Transverse colon (tissue), 3 donors: ENCODE results near the gene EFEMP2.

Experiments
- POLR2A ChIP-seq: fragments of 450-650 bp; IDR thresholded peaks from one replicate; pipeline ENCODE4 v1.6.1; 2016; ENCODE audit warnings: antibody characterized with exemption, mild to moderate bottlenecking, moderate library complexity
- TF ChIP-seq, protein P1 (sequence below), 5 experiments: fragments of 200-600 bp in 3 of 5; fragments of 450-650 bp in 2 of 5; sonication (generic) in 3 of 5; IDR thresholded peaks; 1 replicate in 2 of 5; 2 replicates in 3 of 5; pipeline ENCODE4 v1.5.1; 2016 to 2017; ENCODE audit warnings: antibody characterized with exemption in 5 of 5, inconsistent platforms in 3 of 5, mild to moderate bottlenecking in 2 of 5, moderate library complexity in 1 of 5

DNA sequence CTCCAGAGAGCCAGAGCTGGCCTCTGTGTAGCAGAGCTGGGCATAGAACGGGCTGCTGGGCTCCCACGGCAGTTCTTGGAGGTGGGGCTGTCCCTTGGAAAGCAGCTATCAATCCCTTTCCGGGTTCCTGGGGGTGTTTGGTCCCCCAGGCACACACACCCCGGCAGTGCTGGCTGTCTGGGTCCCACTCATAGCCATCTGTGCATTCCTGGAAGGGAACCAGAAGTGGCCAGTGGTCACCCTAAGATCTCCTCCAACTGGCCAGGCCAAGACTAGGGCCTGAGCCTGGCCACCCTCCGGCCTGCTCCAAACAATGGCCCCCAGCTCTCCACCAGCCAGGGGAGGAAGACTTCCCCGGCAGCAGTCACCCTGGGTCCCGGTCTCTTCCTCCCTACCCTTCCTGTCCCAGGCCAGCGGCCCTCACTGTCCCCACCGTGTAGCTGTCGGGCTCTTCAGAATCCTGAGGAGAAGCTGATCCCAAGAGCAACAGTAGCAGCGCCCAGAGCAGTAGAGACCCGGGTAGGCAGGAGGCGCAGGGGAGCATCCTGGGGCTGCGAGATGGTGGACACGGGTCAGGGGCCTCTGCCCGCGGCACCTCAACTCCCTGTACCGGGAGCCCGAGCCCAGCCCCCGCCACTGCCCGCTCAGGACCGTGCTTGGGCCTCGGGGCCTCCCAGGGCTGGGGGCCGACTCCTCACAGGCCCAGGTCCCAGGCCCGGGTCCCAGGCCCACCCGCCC lies 620 bp downstream of the EFEMP2 start:
- TF ChIP-seq POLR2A: no peak
- TF ChIP-seq, protein P1, sequence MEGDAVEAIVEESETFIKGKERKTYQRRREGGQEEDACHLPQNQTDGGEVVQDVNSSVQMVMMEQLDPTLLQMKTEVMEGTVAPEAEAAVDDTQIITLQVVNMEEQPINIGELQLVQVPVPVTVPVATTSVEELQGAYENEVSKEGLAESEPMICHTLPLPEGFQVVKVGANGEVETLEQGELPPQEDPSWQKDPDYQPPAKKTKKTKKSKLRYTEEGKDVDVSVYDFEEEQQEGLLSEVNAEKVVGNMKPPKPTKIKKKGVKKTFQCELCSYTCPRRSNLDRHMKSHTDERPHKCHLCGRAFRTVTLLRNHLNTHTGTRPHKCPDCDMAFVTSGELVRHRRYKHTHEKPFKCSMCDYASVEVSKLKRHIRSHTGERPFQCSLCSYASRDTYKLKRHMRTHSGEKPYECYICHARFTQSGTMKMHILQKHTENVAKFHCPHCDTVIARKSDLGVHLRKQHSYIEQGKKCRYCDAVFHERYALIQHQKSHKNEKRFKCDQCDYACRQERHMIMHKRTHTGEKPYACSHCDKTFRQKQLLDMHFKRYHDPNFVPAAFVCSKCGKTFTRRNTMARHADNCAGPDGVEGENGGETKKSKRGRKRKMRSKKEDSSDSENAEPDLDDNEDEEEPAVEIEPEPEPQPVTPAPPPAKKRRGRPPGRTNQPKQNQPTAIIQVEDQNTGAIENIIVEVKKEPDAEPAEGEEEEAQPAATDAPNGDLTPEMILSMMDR (IDR thresholded peaks at IDR 0.05): no peak
